ENCODE results near the gene BOC. TPM values are rescaled to one million over a fixed set of nuclear protein-coding genes. Genes with fewer than 3 reads are reported as not detected.

BOC gene
- total RNA-seq, 2 experiments from 2014 or later, result not detected

GRCh38 chr3:113255100-113255853 is 43.9 kb downstream of the BOC start:
- no peak for TF ChIP-seq CTCF (IDR thresholded peaks at IDR 0.05)
- Histone ChIP-seq H3K4me3 (ENCODE audit: low read length) (no peak overlapping the region), H3K27me3 (ENCODE audit: control insufficient read depth in 1 of 2, insufficient read depth in 2 of 2, low read length in 2 of 2) (no peaks in the 10 kb centered on the region), H3K9me3 (ENCODE audit: control insufficient read depth in 1 of 2, insufficient read depth in 1 of 2, low read length in 2 of 2) (peaks cover 0 to 4% of the 10 kb centered on the region in 2 experiments), H3K36me3 (ENCODE audit: insufficient read depth, low read length) (no peaks in the 10 kb centered on the region), H3K27ac (ENCODE audit: low read depth in 1 of 2, low read length in 2 of 2) (no peak overlapping the region), H3K4me1 (ENCODE audit: insufficient read depth, low read length) (no peaks in the 10 kb centered on the region)
- no peak for DNase-seq
- intact Hi-C loops (cut with DNase I, micrococcal nuclease), result no loop called here
- Mint-ChIP-seq H3K27me3 (no peaks in the 10 kb centered on the region), H3K4me3 (no peak overlapping the region), H3K27ac (no peak overlapping the region), H3K9me3 (no peaks in the 10 kb centered on the region), H3K4me1 (ENCODE audit: low read depth) (no peaks in the 10 kb centered on the region), H3K36me3 (ENCODE audit: low read depth) (no peaks in the 10 kb centered on the region)
- CTCF ChIA-PET, result no interaction called here
- POLR2A ChIA-PET, result no interaction called here
- no peak for ATAC-seq (ENCODE audit: poor library complexity)

DNA sequence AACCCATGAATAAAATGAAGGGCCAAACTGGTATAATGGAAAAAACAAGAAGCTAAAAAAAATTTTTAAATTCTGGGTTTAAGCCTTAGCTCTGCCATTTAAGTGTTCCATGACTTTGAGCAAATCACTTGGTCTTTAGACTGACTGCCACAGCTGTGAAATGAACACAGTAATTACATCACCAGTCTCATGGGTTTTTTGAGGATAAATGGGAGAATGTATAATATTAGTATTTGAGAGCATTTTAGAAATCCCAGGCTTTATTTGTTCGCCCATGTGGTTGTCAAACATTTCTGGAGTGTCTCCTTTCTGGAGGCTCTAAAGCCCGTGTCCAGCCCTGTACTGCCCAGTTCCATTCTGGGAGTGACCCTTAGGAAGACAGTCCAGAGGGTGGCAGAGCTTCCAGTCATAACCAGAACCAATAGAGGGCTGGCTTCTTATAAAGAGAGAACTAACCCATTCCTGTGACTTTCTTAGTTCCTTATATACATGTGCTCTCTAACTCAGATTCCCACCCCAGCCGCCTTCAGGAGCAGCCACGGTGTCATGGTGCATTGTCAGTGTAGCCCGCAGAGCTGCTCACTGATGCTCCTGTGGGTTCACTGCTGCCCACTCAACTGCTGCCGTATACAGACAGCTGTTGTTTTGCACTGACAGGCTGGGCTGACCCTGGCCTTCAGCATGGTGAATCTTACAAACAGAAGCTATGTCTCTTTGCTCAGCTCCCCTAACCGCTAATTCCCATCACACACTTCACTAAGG is 44.7 kb downstream of the BOC start:
- no peak for TF ChIP-seq CTCF (IDR thresholded peaks at IDR 0.05)
- Mint-ChIP-seq H3K9me3 (no peaks in the 10 kb centered on the region), H3K27ac (no peak overlapping the region), H3K27me3 (no peaks in the 10 kb centered on the region), H3K4me3 (no peak overlapping the region), H3K4me1 (ENCODE audit: low read depth) (no peaks in the 10 kb centered on the region), H3K36me3 (ENCODE audit: low read depth) (no peaks in the 10 kb centered on the region)
- Histone ChIP-seq H3K27me3 (ENCODE audit: control insufficient read depth in 1 of 2, insufficient read depth in 2 of 2, low read length in 2 of 2) (no peaks in the 10 kb centered on the region), H3K9me3 (ENCODE audit: control insufficient read depth in 1 of 2, insufficient read depth in 1 of 2, low read length in 2 of 2) (peaks cover 0 to 4% of the 10 kb centered on the region in 2 experiments), H3K27ac (ENCODE audit: low read depth in 1 of 2, low read length in 2 of 2) (no peak overlapping the region), H3K4me1 (ENCODE audit: insufficient read depth, low read length) (no peaks in the 10 kb centered on the region), H3K36me3 (ENCODE audit: insufficient read depth, low read length) (no peaks in the 10 kb centered on the region), H3K4me3 (ENCODE audit: low read length) (no peak overlapping the region)
- intact Hi-C loops (cut with DNase I, micrococcal nuclease), result no loop called here
- DNase-seq (no peak), ATAC-seq (ENCODE audit: poor library complexity) (no peak)
- ChIA-PET POLR2A (no interaction called here), CTCF (no interaction called here)

- H3K27me3 Mint-ChIP-seq, result peaks cover 4% of the 10 kb centered on the region
- H3K9me3 Mint-ChIP-seq, result no peaks in the 10 kb centered on the region
- Histone ChIP-seq H3K36me3 (ENCODE audit: insufficient read depth, low read length) (no peaks in the 10 kb centered on the region), H3K27me3 (ENCODE audit: control insufficient read depth in 1 of 2, insufficient read depth in 2 of 2, low read length in 2 of 2) (no peaks in the 10 kb centered on the region), H3K9me3 (ENCODE audit: control insufficient read depth in 1 of 2, insufficient read depth in 1 of 2, low read length in 2 of 2) (no peaks in the 10 kb centered on the region), H3K27ac (ENCODE audit: low read depth in 1 of 2, low read length in 2 of 2) (no peak overlapping the region), H3K4me3 (ENCODE audit: low read length) (no peak overlapping the region), H3K4me1 (ENCODE audit: insufficient read depth, low read length) (no peaks in the 10 kb centered on the region)
- CTCF ChIA-PET, result no interaction called here
- TF ChIP-seq CTCF (IDR thresholded peaks at IDR 0.05), result no peak
- DNase-seq (no peak), ATAC-seq (ENCODE audit: poor library complexity) (no peak)
- H3K27ac Mint-ChIP-seq, result no peak overlapping the region
- H3K4me1 Mint-ChIP-seq (ENCODE audit: low read depth), result no peaks in the 10 kb centered on the region
- POLR2A ChIA-PET, result no interaction called here
- no peak overlapping the region for H3K4me3 Mint-ChIP-seq
- no peaks in the 10 kb centered on the region for H3K36me3 Mint-ChIP-seq (ENCODE audit: low read depth)
- intact Hi-C loops (cut with DNase I, micrococcal nuclease), result no loop called here
Observed at GRCh38 chr3:113258361-113258760, 47.0 kb downstream of the BOC start.

All from CD4-positive, alpha-beta T cell (primary cell).